Glomerular endothelial cell (primary cell): Measurements from ENCODE around the gene ZBTB25. TPM values are rescaled to one million over a fixed set of nuclear protein-coding genes. Genes with fewer than 3 reads are reported as not detected.

Experiments used
- DNase-seq: peaks from one replicate; pipeline ENCODE4 v3.0.0-alpha.2; 2011; ENCODE audit warnings: low read depth, low spot score; ENCODE audit errors: extremely low read depth
- total RNA-seq: library from RNA; depleted of rRNA; stranded (reverse); fragments of >200 nt; gene quantifications from 2 replicates; pipeline ENCODE4 v1.2.3, GENCODE V29; 2015

The ZBTB25 gene
- total RNA-seq, 1 donor from 2014 or later = 4.1 TPM

GRCh38 chr14:64444984-64445845 lies 58.4 kb downstream of the ZBTB25 start:
- no peak for DNase-seq

GRCh38 chr14:64444140-64444539 lies 59.5 kb downstream of the ZBTB25 start:
- no peak for DNase-seq

GRCh38 chr14:64442300-64442988 lies 61.2 kb downstream of the ZBTB25 start:
- no peak for DNase-seq

- DNase-seq = no peak
Measured at GRCh38 chr14:64440494-64440893, 63.1 kb downstream of the ZBTB25 start.

GRCh38 chr14:64439141-64439540 lies 64.5 kb downstream of the ZBTB25 start:
- no peak for DNase-seq

GRCh38 chr14:64438181-64438841 lies 65.3 kb downstream of the ZBTB25 start:
- DNase-seq = no peak

GRCh38 chr14:64434528-64434927 lies 69.1 kb downstream of the ZBTB25 start:
- DNase-seq = no peak

GRCh38 chr14:64423987-64424386 lies 79.7 kb downstream of the ZBTB25 start:
- DNase-seq = no peak

GRCh38 chr14:64422756-64423155 lies 80.9 kb downstream of the ZBTB25 start:
- DNase-seq = no peak

- no peak for DNase-seq
Measured at GRCh38 chr14:64422005-64422404, 81.6 kb downstream of the ZBTB25 start.

GRCh38 chr14:64421166-64421565 lies 82.5 kb downstream of the ZBTB25 start:
- DNase-seq = no peak

GRCh38 chr14:64419003-64419402 lies 84.6 kb downstream of the ZBTB25 start:
- DNase-seq = no peak

GRCh38 chr14:64417771-64418125 lies 85.9 kb downstream of the ZBTB25 start:
- no peak for DNase-seq

- DNase-seq = no peak
Measured at GRCh38 chr14:64417055-64417770, 86.4 kb downstream of the ZBTB25 start.

- no peak for DNase-seq
Measured at GRCh38 chr14:64416348-64416932, 87.2 kb downstream of the ZBTB25 start.

- no peak for DNase-seq
Measured at GRCh38 chr14:64412237-64412636, 91.4 kb downstream of the ZBTB25 start.

- no peak for DNase-seq
Measured at GRCh38 chr14:64411001-64411400, 92.6 kb downstream of the ZBTB25 start.

GRCh38 chr14:64410084-64410774 lies 93.4 kb downstream of the ZBTB25 start:
- no peak for DNase-seq

- no peak for DNase-seq
Measured at GRCh38 chr14:64409126-64409920, 94.3 kb downstream of the ZBTB25 start.
